DMS153 (cell line): ENCODE data around the gene EPHA4.

Experiments used
- DNase-seq: peaks from one replicate; lab custom pipeline; 2025; lab: John Stamatoyannopoulos, UW

The EPHA4 gene

DNA sequence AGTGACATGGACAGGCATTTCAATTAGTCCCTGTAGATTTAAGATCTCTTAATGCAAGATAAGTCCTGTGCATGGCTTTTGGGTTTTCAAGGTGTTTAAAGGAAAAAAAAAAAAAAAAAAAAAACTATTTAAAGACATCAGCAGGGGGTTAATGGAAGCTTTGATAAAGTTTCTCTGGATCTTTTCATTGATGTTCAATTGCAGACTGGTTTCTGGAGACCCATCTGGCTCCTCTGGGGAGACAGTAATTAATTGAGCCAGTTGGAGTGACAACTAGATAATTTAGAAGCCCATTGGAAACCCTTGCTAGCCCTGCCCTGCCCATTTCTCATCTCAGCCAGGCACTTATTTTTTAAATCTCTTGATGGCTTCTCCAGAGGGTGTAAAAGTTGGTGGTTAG is 98.7 kb downstream of the EPHA4 start:
- DNase-seq = no peak

DNA sequence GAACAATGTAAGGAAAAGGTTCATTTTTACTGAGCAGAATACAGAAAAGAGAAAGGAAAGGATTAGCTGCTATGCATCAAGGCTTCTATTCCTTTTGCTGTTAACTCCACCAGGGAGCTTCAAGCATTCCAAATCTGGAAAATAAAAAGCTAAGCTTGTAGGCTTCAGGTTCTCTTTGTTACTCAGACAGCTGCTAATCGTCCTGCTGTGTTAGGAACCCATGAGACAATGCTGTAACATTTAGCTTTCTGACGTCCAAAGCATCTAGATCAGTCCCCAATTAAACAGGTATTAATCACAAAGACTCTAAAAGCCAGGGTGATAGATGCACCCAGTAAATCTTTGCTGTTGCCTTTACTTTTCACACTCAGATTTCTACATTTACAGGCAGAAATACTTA is 103.8 kb downstream of the EPHA4 start:
- DNase-seq = no peak

DNA sequence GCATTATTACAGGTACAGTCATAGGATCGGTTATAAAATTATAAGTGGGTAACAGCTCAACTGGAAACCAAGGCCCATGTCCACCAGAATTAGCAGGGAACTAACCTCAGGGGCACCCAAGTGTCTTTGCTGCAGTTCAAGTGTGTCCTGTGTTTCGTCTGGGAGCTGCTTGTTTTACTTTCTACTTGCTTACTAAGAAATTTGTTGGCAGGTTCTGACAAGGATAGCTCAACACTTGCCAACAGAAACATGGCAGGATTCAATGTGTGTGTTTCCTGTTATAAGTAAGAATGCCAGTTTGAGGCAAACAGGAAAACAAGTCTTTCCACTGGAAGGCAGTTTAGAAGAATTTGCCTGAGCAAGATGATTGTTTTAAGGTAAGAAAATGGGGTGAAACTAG is 104.5 kb downstream of the EPHA4 start:
- DNase-seq = no peak

DNA sequence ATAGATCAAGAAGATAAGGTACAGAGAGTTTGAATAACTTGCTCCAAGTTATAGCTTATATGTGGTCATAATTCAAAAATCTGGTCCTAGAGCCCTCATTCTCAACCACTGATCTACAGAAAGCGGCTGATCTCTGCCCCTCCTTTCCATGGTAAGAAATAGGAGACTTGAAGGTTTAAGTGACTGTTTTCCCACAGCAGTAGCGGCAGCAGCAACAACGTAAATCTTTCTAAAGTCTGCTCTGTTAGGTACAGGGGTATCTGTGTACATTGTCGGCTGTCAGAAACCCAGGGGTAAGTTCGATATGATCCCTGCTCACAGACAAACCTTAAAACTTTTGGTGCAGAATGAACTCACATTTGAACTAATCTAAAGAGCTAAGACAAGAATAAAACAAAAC is 105.4 kb downstream of the EPHA4 start:
- DNase-seq = no peak

DNA sequence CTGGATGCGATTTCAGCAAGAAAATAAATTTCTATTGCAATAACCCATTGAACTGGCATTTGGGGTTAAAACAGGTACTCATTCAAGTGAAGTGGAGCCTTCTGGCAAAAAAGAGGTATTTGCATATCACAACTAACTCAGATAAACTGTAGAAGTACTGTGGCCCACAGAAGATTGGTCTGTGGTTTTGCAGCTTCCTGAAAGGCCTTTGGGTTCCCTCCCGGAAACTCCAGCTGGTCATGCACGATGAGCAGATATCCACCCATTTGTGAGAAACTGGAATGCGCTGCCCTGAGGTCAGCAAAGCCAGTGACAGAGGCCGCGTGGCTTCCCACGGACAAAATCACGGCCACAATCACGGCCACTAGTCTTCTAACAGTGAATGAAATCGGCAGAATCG is 106.3 kb downstream of the EPHA4 start:
- no peak for DNase-seq

DNA sequence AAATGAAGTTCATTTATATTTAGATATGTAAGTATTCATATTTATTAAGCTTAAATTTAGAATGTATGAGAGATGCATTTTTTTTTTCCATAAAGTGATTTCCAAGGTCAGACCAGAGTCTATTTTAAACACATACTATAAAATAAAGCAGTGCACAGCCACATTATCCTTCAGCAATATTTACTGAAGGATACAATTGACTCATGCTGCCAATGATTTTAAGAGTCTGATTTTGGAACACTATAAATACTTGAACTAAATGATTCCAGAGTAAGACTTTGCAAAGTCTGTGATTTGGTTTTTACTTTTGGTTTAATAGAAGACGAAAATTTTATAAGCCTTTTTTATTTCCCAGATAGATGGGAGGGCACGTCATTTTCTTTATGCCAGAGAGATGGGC is 107.1 kb downstream of the EPHA4 start:
- no peak for DNase-seq

DNA sequence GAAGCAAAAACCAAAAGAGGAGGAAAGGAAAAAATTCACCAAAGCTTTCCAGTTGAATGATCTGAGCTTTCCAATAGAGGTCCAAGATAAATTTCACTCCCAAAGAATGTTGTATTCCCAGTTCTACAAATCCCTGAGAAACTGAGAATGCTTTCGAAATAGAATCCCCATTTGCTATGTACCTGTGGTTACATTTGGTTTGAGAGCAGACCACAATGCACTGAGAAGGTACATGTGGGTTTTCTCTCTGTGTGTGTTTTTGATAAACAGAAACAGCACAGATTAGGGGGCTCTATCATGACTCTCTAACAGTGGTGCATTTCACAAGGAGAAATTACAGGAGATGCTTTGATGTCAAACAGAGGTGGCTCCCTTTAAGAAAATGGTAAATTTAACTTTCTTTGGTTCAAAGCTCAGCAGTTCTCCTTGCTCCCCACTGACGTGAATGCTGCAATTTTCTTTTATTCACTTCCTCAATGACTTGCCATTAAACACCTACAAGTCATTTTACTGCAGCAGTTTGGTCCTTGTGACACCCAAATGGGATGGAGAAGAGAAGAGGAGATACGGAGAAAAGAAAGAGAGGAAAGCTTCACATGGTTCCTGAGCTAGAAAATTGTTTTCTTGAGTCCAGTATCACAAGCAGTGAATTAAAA is 108.7 kb downstream of the EPHA4 start:
- no peak for DNase-seq

DNA sequence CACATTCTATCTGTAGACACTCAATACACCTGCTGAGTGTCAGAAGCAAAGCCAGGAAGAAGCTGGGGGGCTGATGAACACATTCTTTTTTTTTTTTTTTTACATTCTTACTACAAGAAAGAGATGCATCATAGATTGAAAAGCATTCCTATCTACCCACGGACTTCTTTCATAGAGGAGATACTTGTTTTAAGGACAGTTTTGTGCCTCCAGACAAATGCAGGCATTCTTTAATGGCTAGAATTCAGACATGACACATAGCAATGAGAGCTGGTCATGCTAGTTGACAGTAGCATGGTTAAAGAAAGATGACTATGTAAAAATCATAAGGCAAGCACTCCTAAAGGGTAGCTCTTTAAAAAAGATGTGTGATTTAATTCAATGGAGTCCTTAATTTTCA is 110.2 kb downstream of the EPHA4 start:
- DNase-seq = no peak

DNA sequence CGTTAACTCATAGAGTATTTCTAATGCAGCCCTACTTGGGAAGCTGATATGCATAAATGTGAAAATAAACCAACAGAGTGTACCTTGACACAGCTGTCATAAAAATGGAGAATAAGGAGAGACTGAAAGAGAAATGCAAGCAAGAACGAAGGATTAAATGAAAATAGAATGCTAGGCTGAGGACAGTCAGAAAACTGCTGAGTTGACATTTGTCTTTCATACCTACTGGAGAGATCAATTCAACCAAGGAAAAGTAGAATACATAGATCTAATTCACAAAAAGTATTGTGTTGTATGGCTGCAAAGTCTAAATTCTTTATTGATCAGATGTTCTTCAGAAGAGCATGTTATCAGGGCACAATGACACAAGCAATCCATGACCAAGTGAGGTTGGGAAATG is 112.0 kb downstream of the EPHA4 start:
- no peak for DNase-seq

DNA sequence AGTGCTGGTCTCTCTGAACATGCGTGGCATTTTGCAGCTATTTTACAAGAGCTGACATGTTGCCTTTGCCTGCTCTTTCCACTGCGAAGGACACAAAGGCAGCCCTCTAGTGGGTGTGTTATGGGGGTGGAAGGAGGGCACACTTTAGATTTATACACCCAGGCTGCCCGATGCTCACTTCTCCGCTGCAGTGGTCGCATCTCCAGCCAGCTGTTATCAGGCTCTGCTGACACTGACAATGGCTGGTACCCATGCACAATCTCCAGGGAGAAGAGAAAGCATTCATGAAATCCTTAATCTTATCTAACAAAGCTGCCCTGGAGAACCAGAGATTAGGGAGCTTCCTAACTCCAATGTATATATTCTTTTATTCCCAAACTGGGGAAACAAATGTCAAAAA is 113.5 kb downstream of the EPHA4 start:
- DNase-seq = no peak

DNA sequence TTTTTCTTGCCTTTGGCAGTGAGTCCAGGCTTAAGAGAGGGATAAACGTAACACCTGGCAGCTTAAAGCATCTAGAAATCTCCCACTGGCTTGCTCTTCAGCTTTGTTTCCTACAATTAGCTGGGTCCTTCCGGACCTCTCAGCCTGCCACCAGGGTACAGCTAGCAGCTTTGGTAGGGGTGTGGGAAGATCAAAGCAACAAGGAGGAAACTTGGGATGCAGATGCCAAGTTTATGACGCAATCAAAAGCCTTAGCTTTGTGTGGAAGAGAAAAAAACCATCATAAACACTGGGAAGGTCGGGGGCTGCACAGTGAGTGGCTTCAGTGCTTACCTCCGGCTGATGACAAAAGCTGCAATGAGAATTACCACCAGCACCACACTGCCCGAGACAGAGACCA is 116.9 kb downstream of the EPHA4 start:
- no peak for DNase-seq

DNA sequence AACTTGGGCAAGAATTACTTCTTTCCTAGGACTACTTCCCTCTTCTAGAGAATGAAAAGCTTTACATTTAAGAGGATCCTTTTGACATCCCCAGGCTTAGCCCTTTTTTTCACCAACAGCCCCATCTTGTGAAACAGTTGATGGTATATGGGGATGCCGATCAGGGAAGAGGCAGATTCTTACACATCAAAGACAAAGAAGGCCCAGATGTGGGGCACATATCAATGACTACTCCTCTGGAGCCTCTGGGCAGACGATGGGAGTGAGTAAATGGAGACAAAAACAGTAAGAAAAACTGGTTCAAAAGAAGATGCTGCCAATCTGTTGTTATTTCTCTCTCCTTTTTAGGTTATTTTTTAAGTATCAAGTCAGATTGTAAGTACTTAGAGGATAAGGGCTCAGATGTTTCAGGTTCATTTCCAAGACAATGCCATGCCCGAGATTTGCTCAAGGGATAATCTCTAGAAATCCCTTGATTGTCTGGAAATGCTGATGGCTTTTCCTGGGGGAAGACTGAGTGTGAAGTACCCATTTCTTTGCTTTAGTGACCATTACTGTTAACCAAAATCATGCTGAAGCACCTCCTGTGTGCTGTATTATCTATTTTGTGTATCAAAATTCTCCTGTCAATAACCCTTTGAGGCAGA is 117.5 kb downstream of the EPHA4 start:
- no peak for DNase-seq

DNA sequence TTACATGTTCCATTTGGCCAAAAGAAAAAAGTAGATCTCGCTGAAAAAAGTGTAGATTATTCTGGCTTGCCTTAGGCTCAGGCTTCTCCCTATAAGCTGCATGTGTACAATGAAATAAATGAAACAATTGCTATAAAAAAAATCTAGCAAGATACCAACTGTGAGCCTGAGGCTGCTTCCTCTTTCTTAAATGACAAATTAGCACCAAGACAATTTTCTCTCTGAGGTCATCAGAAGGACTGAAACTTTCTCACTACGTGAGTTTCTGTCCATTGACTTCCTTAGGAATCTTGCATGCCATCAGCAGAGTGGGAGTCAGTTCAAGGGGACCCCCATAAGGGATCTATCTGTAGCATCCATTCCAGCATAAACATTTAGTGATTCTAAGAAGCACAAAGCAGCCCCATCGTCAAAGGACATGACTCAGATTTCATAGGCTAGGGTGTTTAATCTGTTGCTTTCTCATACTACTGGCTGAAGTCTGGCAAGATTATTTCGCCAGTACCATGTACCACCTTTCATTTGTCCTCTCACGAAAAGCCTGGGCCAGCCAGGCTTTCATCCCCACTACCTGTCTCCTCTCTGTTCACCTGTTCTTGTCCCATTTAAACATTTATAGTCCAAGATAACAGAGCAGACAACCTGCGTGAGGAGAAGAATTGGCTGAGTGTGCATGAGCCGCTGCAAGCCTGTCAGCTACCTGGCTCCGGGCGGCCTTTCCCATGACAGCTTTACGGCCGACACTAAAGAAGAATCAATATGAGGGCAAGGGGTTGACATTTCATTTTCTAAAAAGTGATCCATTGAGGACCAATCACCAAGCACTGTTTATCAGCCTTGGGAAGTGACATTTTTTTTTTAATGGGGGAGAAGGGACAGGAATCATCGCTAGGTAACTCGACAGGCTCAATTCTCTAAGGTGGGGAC is 120.0 kb downstream of the EPHA4 start:
- no peak for DNase-seq

DNA sequence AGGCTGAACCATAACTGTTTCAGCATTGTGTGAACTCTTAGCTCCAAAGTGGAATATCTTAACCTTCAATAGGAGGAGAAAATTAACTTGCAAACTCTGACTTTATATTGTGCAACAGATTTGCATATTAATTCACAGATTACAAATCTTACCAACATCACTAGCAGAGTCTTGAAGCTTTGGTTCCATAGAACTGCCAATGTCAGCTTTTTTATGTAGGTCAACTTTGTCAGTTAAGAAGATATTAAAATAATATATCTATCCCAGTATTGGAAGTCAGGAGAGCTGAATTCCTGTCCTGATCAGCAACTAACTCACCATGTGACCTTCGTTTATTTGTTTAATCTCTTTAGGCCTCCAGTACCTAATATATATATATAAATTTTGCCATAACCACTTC is 121.8 kb downstream of the EPHA4 start:
- DNase-seq = no peak

DNA sequence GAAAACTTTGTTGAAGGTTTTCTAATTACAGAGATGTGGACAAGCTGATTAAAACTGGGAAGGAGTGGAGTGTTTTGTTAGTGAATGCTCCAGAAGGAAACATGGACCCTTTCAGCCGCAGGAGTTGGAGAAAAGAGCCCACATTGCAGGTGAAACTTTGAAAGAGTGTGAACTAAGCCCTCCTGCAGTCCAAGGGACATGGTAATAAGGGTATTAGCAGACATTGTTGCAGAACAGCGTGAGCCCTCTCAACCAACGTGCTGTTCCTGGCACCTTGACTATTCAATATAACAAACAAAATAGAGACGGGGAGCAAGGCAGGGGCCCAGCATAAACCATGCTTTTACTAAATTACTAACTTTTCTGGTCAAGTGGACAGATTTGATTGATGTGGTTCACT is 122.7 kb downstream of the EPHA4 start:
- no peak for DNase-seq

DNA sequence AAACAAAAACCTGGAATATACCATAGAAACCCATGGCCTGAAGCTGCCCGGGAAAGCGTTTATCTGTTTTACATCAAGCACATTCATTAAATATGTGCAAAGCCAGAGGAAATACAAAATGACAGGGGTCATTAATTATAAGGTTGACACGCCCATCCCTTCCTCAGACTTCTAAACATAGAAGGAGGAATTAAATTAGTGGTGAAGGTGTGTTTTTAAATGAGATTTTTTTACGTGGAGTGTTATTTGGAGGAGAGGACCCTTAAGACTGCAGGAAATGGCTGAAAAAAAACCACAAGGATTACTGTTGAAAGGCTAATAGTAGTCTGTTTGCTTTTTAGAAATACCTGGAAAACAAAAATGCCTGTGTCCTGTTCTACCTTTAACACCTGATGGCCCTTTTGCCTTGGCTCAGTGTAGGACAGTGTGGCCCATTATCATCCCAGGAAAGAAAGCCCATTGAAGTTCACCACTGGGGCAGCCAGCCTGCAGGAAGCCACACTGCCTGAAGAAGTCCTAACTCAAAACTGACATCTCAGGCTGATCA is 123.2 kb downstream of the EPHA4 start:
- no peak for DNase-seq

DNA sequence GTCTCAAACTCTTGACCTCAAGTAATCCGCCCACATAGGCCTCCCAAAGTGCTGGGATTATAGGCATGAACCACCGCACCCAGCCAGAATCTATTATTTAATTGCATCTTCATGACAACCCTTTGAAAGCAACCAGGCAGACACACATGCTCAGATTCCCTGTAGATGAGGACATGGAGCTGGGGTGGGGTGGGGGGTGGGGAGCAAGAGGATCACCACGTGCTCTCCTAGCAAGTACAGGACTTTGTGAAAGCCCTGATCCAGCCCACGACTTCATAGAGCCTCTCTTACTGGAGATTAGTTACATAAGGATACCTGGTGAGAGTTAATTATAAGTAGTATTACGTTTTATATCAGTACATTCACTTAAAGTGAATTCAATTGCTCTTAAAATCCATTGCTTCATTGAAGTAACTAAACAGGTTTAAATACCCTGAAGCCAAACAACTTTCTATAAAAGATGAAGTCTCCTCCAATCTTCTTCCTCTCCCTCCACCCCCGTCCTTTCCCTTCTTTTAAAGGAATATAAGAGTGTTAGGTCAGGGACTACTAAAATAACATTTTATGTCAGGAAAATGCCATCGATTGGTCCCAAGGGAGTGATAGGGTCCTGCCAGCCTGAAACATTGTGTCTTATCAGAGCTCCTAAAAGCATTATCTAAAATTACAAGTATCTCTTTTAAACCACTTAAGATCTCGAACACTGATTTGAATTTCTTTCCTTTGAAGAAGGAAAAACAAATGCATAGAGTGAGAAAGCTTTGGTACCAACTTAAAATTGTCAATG is 123.9 kb downstream of the EPHA4 start:
- DNase-seq = no peak

DNA sequence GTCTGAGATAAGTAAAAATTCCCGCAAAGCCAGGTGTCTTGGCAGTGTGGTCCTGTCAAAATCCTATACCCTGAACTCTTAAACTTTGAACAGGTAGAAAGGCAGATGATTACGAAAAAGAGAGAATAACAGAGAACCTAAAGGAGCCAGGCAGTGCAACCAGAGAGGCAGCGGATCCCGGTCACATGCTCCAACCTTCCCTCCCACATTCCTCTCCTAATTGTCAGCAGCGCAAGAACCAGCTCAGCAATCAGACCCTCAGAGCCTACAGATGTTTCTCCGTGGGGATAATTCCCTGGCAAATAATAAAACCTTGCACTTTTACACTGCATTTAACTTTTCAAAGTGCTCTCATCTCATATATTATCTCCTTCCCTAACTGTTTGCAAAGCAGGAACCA is 124.8 kb downstream of the EPHA4 start:
- no peak for DNase-seq

DNA sequence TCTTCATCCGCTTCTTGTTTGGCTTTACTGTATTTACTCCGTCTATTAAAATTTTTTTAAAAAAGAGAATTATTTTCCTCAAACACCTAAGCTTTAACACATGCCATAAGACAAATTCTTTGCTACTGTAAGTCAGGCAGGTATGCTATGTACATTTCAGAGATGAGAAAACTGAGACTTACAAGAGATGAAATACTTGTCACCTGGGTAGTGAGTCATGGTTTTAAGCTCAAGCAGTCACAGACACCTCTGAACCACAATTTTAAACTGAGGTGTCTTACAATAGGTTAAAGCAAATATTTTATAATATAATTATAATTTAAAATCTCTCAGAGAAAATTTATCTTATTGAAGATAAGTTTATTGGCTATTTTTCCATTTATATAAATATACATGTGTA is 126.0 kb downstream of the EPHA4 start:
- DNase-seq = no peak

DNA sequence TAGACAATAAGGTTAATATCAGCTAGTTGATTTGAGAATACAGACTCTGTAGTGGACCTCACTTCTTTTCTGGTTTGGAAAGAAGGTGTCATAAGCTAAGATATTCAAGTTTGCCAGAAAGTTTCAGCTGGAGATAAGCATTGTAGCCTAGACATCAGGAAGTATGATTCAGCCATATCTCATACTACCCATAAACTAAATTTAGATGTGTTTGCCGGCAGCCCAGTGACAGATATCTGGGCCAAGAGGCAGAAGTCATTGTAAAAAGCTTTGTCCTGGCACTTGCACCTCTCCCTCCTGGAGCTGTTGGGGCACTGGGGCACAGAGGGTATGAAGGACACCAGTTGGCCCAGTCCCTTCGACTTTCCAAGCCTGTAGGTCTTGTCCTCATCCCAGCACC is 128.0 kb downstream of the EPHA4 start:
- DNase-seq = no peak

DNA sequence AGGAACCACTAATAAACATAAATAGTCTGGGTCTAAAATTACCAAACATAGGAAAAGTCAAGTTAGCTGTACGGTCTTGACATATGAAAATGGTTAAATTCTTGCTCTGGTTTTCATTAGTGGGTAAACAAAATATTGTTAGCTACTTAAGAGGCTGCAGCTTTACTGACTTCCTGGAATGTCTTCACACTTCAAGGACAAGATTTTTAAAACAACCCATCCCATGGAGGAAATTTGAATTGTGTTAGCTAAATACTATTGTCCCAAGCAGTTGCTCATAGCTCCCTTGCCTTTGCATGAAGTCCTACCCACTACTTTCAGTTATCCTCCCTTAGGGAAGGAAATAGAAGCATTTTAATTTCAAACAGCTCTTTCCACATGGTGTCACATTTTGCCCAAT is 128.5 kb downstream of the EPHA4 start:
- no peak for DNase-seq

DNA sequence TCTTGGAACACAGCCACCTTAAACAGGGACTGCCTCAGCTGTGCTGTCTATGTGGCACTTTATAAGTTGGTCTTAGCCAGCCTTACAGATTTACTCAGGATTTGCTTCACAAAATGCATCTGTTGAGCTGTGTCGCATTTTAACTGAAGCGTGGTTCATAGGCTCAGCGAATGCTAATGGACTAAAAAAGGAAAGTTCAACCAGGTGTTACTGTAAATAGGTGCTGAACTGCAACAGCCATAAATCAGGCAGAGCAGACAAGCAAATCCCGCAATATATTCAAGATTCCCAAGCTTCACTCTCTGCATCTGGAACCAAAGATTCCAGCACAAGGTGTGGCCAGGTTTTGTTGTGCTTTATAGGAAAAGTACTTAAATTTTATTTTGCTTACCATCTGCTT is 130.0 kb downstream of the EPHA4 start:
- no peak for DNase-seq
